Tibial nerve (tissue), 4 donors: ENCODE data around the gene IGF2.

Experiments used
- EP300 ChIP-seq, 2 donors: sonication (generic); formaldehyde crosslinking; IDR thresholded peaks; one replicate each; pipeline ENCODE4 v1.6.1; 2017; ENCODE audit warnings: antibody characterized with exemption in 2 of 2, mild to moderate bottlenecking in 1 of 2
- POLR2A ChIP-seq, 2 donors: fragments of 450-650 bp; IDR thresholded peaks; one replicate each; pipeline ENCODE4 v1.6.1; 2017; ENCODE audit warnings: antibody characterized with exemption in 2 of 2, mild to moderate bottlenecking in 2 of 2, moderate library complexity in 2 of 2
- TF ChIP-seq, protein P1 (sequence below), 5 experiments: fragments of 200-600 bp in 3 of 5; fragments of 450-650 bp in 2 of 5; sonication (generic) in 3 of 5; IDR thresholded peaks; one replicate each; pipeline ENCODE4 v1.5.1; 2016 to 2019; ENCODE audit warnings: antibody characterized with exemption in 5 of 5, mild to moderate bottlenecking in 3 of 5, moderate library complexity in 2 of 5

- TF ChIP-seq, protein P1, sequence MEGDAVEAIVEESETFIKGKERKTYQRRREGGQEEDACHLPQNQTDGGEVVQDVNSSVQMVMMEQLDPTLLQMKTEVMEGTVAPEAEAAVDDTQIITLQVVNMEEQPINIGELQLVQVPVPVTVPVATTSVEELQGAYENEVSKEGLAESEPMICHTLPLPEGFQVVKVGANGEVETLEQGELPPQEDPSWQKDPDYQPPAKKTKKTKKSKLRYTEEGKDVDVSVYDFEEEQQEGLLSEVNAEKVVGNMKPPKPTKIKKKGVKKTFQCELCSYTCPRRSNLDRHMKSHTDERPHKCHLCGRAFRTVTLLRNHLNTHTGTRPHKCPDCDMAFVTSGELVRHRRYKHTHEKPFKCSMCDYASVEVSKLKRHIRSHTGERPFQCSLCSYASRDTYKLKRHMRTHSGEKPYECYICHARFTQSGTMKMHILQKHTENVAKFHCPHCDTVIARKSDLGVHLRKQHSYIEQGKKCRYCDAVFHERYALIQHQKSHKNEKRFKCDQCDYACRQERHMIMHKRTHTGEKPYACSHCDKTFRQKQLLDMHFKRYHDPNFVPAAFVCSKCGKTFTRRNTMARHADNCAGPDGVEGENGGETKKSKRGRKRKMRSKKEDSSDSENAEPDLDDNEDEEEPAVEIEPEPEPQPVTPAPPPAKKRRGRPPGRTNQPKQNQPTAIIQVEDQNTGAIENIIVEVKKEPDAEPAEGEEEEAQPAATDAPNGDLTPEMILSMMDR (IDR thresholded peaks at IDR 0.05): no peak
- TF ChIP-seq EP300 (IDR thresholded peaks at IDR 0.05) (no peak), POLR2A (IDR thresholded peaks at IDR 0.05) (no peak)
Measured at GRCh38 chr11:2129699-2130366, 9.4 kb downstream of the IGF2 start.
